Activated CD8-positive, alpha-beta T cell treated with anti-CD3 and anti-CD28 coated beads, Interleukin-2, amount 10 ng/mL, durations not matched to agents 7 days and 5 days (primary cell): ENCODE results near the gene MOB2. TPM values are rescaled to one million over a fixed set of nuclear protein-coding genes. Genes with fewer than 3 reads are reported as not detected.

Experiments used
- ATAC-seq: fragments of 150-1000 bp; cut with Tn5 transposase; one replicate; pipeline ENCODE4 v1.10.0; 2021; ENCODE audit warnings: moderate library complexity
- CTCF ChIA-PET: fragments of 350-600 bp; sonication (Branson Sonifier 250); formaldehyde crosslinking; loops from one replicate; lab custom pipeline; 2021; ENCODE audit warnings: antibody characterized with exemption; lab: Charles Lee
- POLR2A ChIA-PET: fragments of 350-600 bp; sonication (Branson Sonifier 250); formaldehyde crosslinking; loops from one replicate; lab custom pipeline; 2021; ENCODE audit warnings: antibody characterized with exemption; lab: Charles Lee
- DNase-seq: peaks from one replicate; pipeline ENCODE4 v3.0.0-alpha.2; 2020
- H3K27ac Mint-ChIP-seq: one replicate; pipeline ENCODE4 v1.8.0; 2021; ENCODE audit warnings: mild to moderate bottlenecking, mixed read lengths
- H3K27me3 Mint-ChIP-seq: one replicate; pipeline ENCODE4 v1.8.0; 2021; ENCODE audit warnings: low read depth, mixed read lengths
- H3K36me3 Mint-ChIP-seq: one replicate; pipeline ENCODE4 v1.8.0; 2021; ENCODE audit warnings: low read depth, mixed read lengths
- H3K4me1 Mint-ChIP-seq: one replicate; pipeline ENCODE4 v1.8.0; 2021; ENCODE audit warnings: low read depth, mixed read lengths
- H3K4me3 Mint-ChIP-seq: one replicate; pipeline ENCODE4 v1.8.0; 2021; ENCODE audit warnings: mild to moderate bottlenecking, mixed read lengths
- H3K9me3 Mint-ChIP-seq: one replicate; pipeline ENCODE4 v1.8.0; 2022; ENCODE audit warnings: mixed read lengths; ENCODE audit not compliant: insufficient read depth
- total RNA-seq, 2 experiments: library from RNA; stranded (reverse); gene quantifications; one replicate each; pipeline ENCODE4 v1.2.3, GENCODE V29; 2021

MOB2 gene
- total RNA-seq, 2 experiments from 2014 or later, result 29.3 to 31.6 TPM

DNA sequence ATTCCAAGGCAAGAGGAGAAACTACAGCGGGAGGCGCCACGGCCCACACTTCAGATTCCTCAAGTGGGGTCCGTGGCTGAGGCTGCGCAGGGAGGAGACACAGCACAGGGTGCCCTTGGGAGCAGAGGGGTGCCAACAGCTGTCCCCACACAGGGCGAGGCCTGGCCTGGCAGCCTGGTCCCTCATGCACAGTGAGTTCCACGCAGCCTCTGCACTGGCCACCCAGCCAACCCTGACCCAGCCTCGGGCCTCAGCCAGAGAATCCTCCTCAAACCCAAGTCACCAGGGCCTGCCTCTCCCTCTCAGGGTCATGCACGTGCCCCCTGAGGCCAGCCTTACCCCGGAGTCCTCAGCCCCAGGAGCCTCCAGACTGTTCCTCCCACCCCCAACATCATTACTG is 22.4 kb upstream of the MOB2 start:
- Mint-ChIP-seq H3K27me3 (no peaks in the 10 kb centered on the region), H3K36me3 (no peaks in the 10 kb centered on the region), H3K4me1 (peaks cover 5% of the 10 kb centered on the region), H3K9me3 (no peaks in the 10 kb centered on the region), H3K27ac (no peak overlapping the region), H3K4me3 (no peak overlapping the region)
- POLR2A ChIA-PET, result no interaction called here
- ATAC-seq (no peak), DNase-seq (no peak)
- CTCF ChIA-PET, result no interaction called here

DNA sequence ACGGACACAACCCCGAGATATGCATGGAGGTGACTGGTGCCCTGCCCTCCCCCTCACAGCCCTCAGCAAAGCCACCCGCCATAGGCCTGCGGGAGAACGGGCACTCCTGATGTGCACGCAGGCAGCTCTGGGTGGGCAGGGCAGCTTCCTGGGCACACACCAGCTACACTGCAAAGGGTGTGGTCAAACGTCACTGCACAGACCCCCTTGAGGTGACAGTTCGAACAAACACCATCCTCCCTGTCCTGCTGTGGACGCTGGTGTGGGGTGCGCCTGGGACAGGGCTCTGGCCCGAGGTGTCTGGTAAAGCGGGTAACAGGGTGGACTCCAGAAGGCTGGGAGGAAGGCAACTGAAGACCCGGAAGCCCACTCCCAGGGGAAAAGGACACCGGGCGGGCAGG is 21.9 kb upstream of the MOB2 start:
- Mint-ChIP-seq H3K36me3 (no peaks in the 10 kb centered on the region), H3K4me3 (no peak overlapping the region), H3K9me3 (no peaks in the 10 kb centered on the region), H3K27ac (no peak overlapping the region), H3K27me3 (no peaks in the 10 kb centered on the region), H3K4me1 (peaks cover 3% of the 10 kb centered on the region)
- no peak for ATAC-seq
- POLR2A ChIA-PET, result no interaction called here
- CTCF ChIA-PET, result no interaction called here
- no peak for DNase-seq

DNA sequence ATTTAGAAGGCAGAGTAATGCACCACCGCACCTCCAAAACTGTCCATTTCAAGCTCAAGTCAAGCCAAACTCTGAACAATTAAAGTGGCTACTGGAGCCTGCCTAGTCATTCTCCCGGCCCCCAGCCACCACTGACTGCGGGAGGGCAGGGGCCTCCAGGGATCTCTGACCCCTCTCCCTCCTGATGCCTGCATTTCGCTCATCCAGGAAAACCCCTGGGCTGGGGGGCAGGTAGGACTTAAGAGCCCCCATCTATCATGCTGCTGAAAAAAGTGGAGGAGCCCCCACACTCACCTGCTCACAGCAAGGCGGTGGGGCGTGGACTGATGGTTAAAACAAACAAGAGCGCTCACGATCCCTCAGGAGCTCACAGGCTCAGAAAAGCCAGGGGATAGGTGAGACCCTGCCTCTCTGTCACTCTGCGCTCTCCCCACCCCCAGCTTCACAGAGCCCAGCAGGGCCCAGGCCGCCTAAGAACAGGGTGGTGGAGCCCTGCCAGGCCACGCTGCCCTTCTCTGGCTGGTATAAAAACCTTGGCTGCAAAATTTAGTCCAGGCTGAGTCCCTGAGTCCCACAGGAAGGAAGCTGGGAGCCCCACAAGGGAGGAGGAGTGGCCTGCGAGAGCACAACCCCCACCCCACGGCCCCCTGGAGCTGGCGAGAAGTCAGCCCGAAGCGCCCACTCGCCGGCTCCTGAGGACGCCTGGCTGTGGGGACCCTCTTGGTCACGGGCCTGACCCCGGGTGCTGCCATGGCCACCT is 21.0 kb upstream of the MOB2 start:
- Mint-ChIP-seq H3K27ac (no peak overlapping the region), H3K4me1 (no peaks in the 10 kb centered on the region), H3K27me3 (no peaks in the 10 kb centered on the region), H3K4me3 (no peak overlapping the region), H3K9me3 (no peaks in the 10 kb centered on the region), H3K36me3 (no peaks in the 10 kb centered on the region)
- ChIA-PET CTCF (no interaction called here), POLR2A (no interaction called here)
- no peak for DNase-seq
- ATAC-seq, result no peak

DNA sequence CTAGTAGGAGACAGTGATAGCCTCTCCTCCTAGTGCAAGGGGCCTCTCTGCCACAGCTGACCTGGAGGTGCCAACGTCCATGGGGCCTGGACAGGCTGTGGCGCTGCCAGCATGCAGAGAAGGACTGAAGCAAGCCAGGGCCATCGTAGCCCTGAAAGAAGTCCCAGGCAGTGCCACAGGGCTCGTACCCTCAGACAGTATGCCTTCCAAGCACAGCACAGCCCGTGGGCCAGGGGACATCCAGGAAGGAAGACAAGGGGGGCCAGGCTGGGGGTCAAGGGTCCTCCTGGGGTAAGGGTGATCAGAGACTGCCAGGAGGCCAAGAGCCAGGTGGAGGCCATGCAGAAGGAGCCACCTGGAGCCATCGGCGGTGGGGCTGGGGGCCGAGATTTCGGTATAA is 20.4 kb upstream of the MOB2 start:
- H3K4me1 Mint-ChIP-seq, result no peaks in the 10 kb centered on the region
- ATAC-seq (no peak), DNase-seq (no peak)
- H3K36me3 Mint-ChIP-seq, result no peaks in the 10 kb centered on the region
- no peak overlapping the region for H3K4me3 Mint-ChIP-seq
- H3K27ac Mint-ChIP-seq, result no peak overlapping the region
- H3K27me3 Mint-ChIP-seq, result no peaks in the 10 kb centered on the region
- ChIA-PET POLR2A (no interaction called here), CTCF (no interaction called here)
- no peaks in the 10 kb centered on the region for H3K9me3 Mint-ChIP-seq

DNA sequence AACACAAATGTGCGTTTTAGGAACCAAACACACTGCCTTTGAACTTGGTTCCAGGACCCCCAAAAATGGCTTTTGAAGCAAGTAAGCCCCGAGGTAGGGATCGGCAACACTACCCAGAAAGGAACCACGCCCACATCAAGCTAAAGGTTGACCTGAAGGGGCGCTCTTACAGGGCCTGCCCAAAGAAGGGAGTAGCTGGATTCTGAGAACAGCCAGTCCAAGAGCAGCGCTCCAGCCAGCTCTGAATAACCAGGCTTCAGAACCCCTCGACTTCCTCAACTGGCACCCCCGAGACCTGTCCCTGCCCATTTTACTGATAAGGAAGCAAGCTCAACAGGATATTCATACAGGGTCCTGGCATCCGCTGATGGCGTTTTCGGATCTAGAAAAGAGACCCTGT is 18.9 kb upstream of the MOB2 start:
- no peak for DNase-seq
- no peak for ATAC-seq
- Mint-ChIP-seq H3K9me3 (no peaks in the 10 kb centered on the region), H3K4me3 (no peak overlapping the region), H3K36me3 (peaks cover 6% of the 10 kb centered on the region), H3K27me3 (no peaks in the 10 kb centered on the region), H3K27ac (no peak overlapping the region), H3K4me1 (peaks cover 3% of the 10 kb centered on the region)
- ChIA-PET CTCF (interaction anchor here (1.2 to 1.6 kb wide), 2 partner anchors 9 to 116 kb away, joined by 3 to 4 read pairs; partner anchors contain the start of gene BRSK2), POLR2A (no interaction called here)

DNA sequence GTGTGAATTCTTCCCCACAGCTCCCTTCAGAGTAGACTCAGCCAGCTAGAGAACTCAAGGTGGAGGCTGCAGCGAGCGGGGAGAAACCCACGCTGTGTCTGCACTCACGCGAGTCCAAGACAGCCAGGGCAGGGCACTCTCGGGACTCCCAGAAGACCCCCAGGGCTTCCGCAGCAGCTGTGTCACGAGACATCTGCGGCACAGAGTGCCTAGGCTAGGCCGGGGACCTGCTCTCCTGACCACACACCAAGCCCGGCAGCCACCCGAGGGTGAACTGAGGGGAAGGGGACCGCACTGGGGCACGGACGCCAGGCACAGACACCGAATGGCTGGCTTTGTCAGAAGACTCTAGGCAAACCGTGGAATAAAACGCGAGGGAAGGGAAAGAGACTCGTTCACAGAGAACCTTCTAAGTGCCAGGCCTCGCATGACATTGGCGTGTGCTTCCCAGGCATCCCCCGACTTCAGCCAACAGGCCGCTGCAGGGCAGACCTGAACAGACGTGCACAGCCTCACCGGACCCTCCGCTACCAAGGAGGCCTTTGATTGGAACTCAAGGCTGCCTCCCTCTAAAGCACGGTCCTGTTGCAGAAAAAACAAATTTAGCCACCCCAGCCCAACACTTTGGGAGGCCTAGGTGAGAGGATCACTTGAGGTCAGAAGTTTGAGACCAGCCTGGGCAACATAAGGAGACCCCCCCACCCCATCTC is 18.2 kb upstream of the MOB2 start:
- ChIA-PET POLR2A (no interaction called here), CTCF (interaction anchor here (1.1 to 1.6 kb wide), 3 partner anchors 10 to 135 kb away, joined by 3 to 4 read pairs (median 4); partner anchors contain the start of gene BRSK2)
- peaks cover 14% of the 10 kb centered on the region for H3K36me3 Mint-ChIP-seq
- peaks cover 3% of the 10 kb centered on the region for H3K4me1 Mint-ChIP-seq
- H3K27me3 Mint-ChIP-seq, result no peaks in the 10 kb centered on the region
- ATAC-seq (no peak), DNase-seq (no peak)
- H3K9me3 Mint-ChIP-seq, result no peaks in the 10 kb centered on the region
- no peak overlapping the region for H3K27ac Mint-ChIP-seq
- no peak overlapping the region for H3K4me3 Mint-ChIP-seq

DNA sequence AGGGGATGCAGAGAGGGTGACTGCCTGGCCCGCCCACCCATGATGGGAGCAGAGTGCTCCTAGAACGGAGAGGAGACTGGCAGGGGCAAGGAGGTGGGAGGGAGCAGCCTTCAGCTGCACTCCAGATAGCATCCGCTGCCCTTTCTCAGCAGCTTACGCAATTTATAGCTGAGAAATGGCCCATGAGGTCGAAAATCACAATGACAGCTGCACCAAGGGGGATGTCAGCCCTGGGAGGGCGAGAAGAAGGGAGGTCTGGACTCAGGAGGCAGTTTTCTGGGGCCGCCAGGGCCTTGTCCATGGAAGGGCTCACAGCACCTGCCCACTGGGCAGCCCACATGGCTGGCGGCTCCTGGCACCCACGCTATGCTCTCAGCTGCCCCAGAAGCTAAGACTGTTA is 17.6 kb upstream of the MOB2 start:
- CTCF ChIA-PET, result interaction anchor here (1.1 to 1.2 kb wide), 2 partner anchors 10 to 136 kb away, joined by 3 to 4 read pairs; no protein-coding TSS in a partner anchor
- DNase-seq, result no peak

DNA sequence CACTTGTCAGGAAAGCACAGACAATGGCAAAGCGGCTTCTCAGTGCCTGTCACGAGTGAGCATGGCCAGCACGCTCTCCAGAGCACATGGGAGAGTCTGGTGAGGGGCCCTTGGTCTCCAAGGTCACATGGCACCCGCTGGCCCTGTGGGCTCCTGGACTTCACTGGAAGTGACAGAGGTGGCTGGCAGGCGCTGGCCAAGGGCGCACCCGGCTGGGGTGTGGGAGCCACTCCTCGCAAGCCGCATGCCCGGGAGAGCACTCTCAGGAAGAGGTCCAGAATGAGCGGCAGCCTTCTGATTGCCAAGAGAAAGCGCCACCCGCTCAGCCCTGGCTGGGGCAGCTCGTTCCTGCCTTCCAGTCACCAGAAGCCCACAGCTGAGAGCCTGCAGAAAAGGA is 17.1 kb upstream of the MOB2 start:
- ChIA-PET POLR2A (no interaction called here), CTCF (interaction anchor here (1.1 to 1.2 kb wide), 2 partner anchors 11 to 136 kb away, joined by 3 to 4 read pairs; no protein-coding TSS in a partner anchor)
- Mint-ChIP-seq H3K4me1 (peaks cover 3% of the 10 kb centered on the region), H3K9me3 (no peaks in the 10 kb centered on the region), H3K36me3 (peaks cover 19% of the 10 kb centered on the region), H3K27me3 (no peaks in the 10 kb centered on the region), H3K4me3 (no peak overlapping the region), H3K27ac (no peak overlapping the region)
- ATAC-seq (no peak), DNase-seq (no peak)

More for the DNA sequence above, 17.6 kb upstream of the MOB2 start:
- POLR2A ChIA-PET, result no interaction called here
- Mint-ChIP-seq H3K27me3 (no peaks in the 10 kb centered on the region), H3K36me3 (peaks cover 16% of the 10 kb centered on the region), H3K4me3 (no peak overlapping the region), H3K9me3 (no peaks in the 10 kb centered on the region), H3K27ac (no peak overlapping the region), H3K4me1 (peaks cover 3% of the 10 kb centered on the region)
- no peak for ATAC-seq

DNA sequence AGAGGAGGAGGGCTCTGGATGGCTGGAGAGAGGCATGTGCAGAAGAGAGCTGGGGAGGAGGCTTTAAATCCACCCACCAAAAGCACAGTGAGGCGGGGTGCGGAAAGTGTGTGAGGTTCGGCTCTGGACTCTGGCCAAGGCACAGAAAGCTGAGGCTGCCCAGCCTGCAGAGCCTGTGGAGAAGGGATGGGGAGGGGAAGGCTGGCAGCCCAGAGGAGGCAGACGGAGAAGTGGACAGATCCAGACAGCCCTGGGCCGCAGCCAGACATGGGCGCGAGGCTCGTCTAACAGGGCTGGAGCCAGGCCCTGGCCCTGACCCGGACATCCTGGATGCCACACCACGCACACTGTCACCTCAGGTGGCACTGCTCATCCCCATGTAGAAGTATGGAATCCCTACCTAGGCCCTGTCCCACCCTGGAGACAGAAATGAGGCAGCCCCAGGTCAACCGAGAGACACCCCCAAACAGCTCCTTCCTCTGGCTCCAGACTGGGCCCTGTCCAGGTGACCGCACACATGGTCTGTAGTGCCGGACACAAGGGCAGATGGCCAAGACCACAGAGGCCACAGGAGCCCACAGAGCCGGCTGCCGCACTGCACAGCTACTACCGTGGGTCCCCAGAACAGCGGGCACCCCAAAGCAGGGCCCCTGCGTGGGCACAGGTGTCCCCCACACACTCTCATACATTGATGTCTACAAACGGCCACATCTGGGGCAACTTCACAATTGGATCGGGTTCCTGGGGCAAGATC is 16.6 kb upstream of the MOB2 start:
- Mint-ChIP-seq H3K4me3 (no peak overlapping the region), H3K4me1 (peaks cover 3% of the 10 kb centered on the region), H3K27ac (no peak overlapping the region), H3K27me3 (no peaks in the 10 kb centered on the region), H3K36me3 (peaks cover 23% of the 10 kb centered on the region), H3K9me3 (no peaks in the 10 kb centered on the region)
- DNase-seq (no peak), ATAC-seq (no peak)
- ChIA-PET POLR2A (no interaction called here), CTCF (interaction anchor here (1.1 to 1.2 kb wide), 2 partner anchors 11 to 137 kb away, joined by 3 to 4 read pairs; no protein-coding TSS in a partner anchor)

DNA sequence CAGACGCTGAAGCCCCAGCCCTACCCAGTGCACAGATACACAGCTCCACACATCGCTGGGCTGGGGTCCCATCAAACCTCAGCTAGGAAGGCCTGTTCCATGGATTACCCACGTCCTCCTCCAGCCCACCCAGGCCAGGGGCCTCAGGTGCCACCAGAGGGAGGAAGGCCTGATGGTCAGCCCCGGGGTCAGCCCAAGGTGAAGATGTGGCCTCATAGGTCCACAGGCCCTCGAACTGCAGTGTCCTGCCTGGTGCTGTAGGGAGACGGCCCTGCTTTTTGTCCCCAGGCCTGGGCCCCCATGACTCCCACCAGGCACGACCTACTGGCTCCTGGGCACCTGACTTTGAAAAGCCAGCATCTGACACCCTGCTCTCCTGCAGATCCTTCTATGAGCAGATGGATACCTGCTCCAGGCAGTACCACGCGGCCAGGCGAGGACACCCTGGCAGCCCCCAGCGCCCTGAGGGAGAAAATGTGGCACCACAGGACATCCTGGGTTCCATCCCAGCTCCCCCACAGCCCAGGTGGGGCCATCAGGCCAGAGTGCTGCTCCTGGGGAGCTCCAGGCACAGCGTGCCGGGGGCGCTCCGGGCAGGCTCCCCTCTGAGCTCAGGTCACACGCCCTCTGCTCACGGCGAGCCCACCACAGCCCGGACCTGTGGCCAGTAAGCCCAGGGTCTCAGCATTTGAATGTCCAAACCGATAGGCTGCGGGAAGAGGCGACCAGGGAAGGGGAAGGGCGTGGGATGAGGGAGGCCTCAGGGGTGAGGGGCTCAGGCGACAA is 15.8 kb upstream of the MOB2 start:
- H3K4me1 Mint-ChIP-seq, result peaks cover 3% of the 10 kb centered on the region
- ChIA-PET CTCF (no interaction called here), POLR2A (no interaction called here)
- DNase-seq (no peak), ATAC-seq (no peak)
- H3K27ac Mint-ChIP-seq, result no peak overlapping the region
- H3K27me3 Mint-ChIP-seq, result no peaks in the 10 kb centered on the region
- H3K36me3 Mint-ChIP-seq, result peaks cover 26% of the 10 kb centered on the region
- no peaks in the 10 kb centered on the region for H3K9me3 Mint-ChIP-seq
- no peak overlapping the region for H3K4me3 Mint-ChIP-seq

DNA sequence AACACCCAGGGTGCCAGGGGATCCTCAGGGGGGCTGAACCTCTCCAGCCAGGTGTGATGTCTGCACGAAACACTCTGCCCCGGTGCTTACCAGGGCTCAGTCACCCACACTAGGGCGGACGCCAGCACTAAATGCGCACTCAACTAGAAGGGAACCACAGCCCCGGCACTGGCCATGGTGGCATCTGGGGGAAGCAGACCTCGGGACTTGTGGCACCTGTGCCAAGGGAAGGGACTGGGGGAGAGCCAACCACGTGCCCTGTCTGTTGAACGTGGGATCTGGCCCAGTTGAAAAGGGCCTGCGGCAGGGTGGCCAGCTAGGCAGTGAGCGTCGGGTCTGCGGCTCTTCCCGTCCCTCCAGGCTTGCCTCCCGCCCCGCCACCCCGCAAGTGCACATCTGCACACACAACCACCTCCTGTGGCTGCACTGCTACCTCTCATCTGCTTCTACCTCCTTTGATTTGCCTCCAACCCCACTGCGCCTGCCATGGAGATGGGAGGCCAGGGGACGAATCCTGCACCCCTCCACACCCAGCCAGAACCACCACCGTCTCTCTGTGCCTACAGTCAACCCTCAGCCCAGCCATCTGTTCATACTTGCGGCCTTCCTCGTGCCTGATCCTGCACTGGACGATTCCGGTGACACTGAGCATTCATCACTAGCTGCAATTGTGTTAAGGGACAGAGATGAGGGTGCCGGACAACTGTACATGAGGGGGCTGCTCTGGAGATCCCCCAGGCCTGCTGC is 15.0 kb upstream of the MOB2 start:
- ChIA-PET CTCF (no interaction called here), POLR2A (no interaction called here)
- Mint-ChIP-seq H3K4me3 (no peak overlapping the region), H3K36me3 (peaks cover 26% of the 10 kb centered on the region), H3K27ac (no peak overlapping the region), H3K27me3 (no peaks in the 10 kb centered on the region), H3K9me3 (no peaks in the 10 kb centered on the region), H3K4me1 (peaks cover 3% of the 10 kb centered on the region)
- DNase-seq, result no peak
- ATAC-seq, result no peak
